Uterus (tissue), 2 donors: Measurements from ENCODE around the gene ATCAY.

Source experiments
- CTCF ChIP-seq, 4 experiments: fragments of 200-600 bp in 2 of 4; fragments of 450-650 bp in 2 of 4; sonication (generic) in 2 of 4; IDR thresholded peaks; one replicate each; pipeline ENCODE4 v1.5.1; 2016 to 2019; ENCODE audit warnings: antibody characterized with exemption in 4 of 4, mild to moderate bottlenecking in 2 of 4, moderate library complexity in 1 of 4
- POLR2A ChIP-seq, 2 donors: fragments of 450-650 bp; IDR thresholded peaks; one replicate each; pipeline ENCODE4 v1.6.1; 2016; ENCODE audit warnings: antibody characterized with exemption in 2 of 2, mild to moderate bottlenecking in 1 of 2, moderate library complexity in 1 of 2

GRCh38 chr19:3919793-3920192, 39.3 kb downstream of the ATCAY start:
- TF ChIP-seq CTCF (IDR thresholded peaks at IDR 0.05), result no peak
- no peak for TF ChIP-seq POLR2A (IDR thresholded peaks at IDR 0.05)
